Activated naive CD4-positive, alpha-beta T cell treated with Interleukin-2 at 50 U/mL for 16 hours (primary cell): Measurements from ENCODE around the gene PRAF2.

Experiments
- DNase-seq: peaks from one replicate; pipeline ENCODE4 v3.0.0-alpha.2; 2020

The PRAF2 gene

DNA sequence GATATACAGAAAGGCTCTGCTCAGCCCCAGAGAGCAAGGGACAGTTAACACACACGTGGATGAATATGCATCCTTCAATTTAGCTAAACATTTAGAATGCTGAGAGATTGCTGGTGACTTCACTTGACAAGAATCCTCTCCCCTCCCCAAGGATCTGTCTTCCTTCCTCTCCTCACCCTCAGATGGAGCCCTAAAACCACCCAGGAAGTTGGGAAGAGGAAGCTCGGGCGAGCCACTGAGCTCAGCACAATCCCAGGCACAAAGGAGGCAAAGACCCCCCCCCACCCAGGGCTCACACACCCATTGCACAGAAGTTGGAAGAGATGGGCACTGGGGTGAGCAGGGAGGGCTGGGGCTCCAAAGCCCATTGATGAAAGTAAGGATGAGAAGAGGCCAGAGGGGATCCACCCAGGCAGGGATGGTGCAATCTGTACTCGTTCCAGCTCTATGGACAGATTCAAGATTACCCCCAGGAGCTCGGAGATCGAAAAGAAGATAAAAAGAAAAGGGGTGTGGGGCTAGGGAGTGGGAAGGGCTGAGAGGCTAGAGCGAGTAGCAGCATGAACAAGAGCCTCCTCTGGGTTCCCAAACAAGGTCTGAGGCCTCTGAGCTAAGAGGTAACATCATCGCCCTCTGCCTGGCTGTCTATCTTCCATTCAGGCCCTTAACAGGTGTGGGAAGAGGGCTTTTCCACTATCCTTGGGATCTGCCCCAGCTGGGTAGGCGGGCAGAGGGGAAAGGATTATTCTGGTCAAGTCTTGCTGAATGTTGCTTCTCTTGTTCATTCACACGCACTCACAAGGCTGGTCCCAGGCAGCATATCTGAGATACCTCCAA, 31.8 kb downstream of the PRAF2 start:
- DNase-seq: peak; percentile 4

- no peak for DNase-seq
Measured at GRCh38 chrX:49040376-49040955, 33.3 kb downstream of the PRAF2 start.

DNA sequence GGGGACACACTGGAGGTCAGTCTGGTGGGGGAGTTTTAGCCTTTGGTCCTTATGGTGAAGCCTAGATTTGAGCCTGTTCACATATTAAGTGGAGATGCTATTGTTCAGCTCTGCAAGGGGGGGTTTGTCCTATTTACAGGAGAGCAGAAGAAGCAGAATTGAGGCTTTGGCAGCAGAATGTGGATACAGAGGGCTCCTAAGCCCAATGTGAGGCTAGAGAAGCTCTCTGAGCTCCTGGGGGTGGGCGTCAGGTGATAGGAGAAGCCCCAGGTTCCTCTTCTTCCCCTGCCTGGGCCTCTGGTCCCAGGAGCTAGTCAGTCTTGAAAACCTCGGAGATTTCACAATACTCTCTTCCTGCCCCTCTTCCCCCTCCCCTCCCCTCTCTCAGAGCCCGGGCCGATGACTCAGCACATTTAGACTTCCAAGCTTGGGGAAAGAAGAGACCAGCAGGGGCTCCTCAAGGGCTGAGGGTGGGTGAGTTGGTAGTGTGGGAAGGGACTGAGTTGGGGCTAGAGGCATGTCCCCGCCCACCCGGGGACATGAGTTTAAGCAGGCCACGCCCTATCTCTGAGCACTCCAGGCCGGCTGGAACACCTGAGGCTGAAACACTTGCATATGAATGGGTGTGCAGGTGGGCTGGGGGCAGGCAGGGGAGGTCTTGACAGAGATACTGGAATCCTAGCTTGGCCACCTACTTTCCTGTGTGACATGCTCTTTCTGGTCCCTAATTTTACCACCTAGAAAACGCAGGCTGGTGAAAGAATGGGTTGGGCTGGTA, 34.0 kb downstream of the PRAF2 start:
- peak; percentile 49 for DNase-seq

GRCh38 chrX:49037883-49038475, 35.8 kb downstream of the PRAF2 start:
- DNase-seq: no peak

DNA sequence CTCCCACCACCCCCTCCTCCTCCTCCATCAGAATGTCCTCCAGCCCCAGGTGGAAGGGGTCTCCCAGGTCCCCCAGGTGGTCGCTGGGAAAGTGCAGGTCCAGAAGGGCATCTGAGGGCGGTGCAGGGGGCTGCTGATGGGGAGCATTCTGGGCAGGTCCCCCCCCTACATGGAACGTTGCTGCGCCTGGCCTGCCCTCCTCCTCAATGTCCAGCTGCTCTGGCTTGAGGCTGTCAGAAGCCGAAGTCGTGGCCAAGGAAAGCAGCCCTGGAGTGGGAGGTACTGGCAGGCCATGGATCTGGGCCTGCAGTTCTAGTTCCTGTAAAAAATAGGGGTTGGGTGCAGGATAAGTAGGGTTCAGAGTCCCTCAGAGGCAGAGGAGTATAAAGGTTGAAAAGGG, 43.5 kb downstream of the PRAF2 start:
- DNase-seq: no peak

DNA sequence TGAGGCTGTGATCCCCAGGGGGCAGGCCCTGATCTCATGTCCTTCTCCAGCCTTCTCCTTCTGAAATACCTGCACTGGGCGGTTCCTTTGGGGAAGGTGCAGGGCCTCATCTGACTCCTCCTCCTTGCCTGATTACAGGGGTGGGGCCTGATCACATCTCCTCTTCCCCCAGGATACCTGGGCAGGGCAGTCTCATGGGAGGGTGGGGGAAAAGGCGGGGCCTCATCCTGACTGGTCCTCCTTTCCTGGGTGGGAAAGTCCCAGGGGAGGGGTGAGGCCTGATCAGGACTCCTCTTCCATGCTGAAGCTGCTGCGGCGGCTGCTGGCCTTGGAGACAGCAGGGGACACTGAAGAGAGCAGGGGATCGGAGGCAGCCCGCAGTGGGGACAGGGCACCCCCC, 43.9 kb downstream of the PRAF2 start:
- DNase-seq: no peak
